Measurements from ENCODE around the gene CTRB1.

Gene CTRB1

GRCh38 chr16:75249441-75249840 lies 30.7 kb downstream of the CTRB1 start:
- H3K27ac Mint-ChIP-seq, result no peak overlapping the region
- DNase-seq, result no peak
- H3K4me3 Mint-ChIP-seq, result no peak overlapping the region
- H3K4me1 Mint-ChIP-seq (ENCODE audit: low read depth), result peaks cover 16% of the 10 kb centered on the region
- H3K36me3 Mint-ChIP-seq (ENCODE audit: low read depth), result no peaks in the 10 kb centered on the region
- no peaks in the 10 kb centered on the region for H3K9me3 Mint-ChIP-seq
- H3K27me3 Mint-ChIP-seq, result peaks cover 41% of the 10 kb centered on the region

GRCh38 chr16:75250089-75250808 lies 31.5 kb downstream of the CTRB1 start:
- Mint-ChIP-seq H3K36me3 (ENCODE audit: low read depth) (no peaks in the 10 kb centered on the region), H3K27ac (no peak overlapping the region), H3K4me1 (ENCODE audit: low read depth) (peaks cover 12% of the 10 kb centered on the region), H3K27me3 (peaks cover 49% of the 10 kb centered on the region), H3K4me3 (peak overlapping the region; percentile 67), H3K9me3 (no peaks in the 10 kb centered on the region)
- DNase-seq, result no peak

GRCh38 chr16:75250809-75251279 lies 32.1 kb downstream of the CTRB1 start:
- Mint-ChIP-seq H3K27ac (no peak overlapping the region), H3K4me1 (ENCODE audit: low read depth) (peaks cover 12% of the 10 kb centered on the region), H3K4me3 (peak overlapping the region; percentile 67), H3K36me3 (ENCODE audit: low read depth) (no peaks in the 10 kb centered on the region), H3K27me3 (peaks cover 50% of the 10 kb centered on the region), H3K9me3 (no peaks in the 10 kb centered on the region)
- DNase-seq, result peak; percentile 55

- no peak within 1 kb of the TSS for H3K27ac Mint-ChIP-seq
- peak; percentile 58 for DNase-seq
- peaks cover 50% of the 10 kb centered on the region for H3K27me3 Mint-ChIP-seq
- H3K9me3 Mint-ChIP-seq, result no peaks in the 10 kb centered on the region
- H3K36me3 Mint-ChIP-seq (ENCODE audit: low read depth), result no peaks in the 10 kb centered on the region
- H3K4me3 Mint-ChIP-seq, result peak within 1 kb of the TSS; percentile 67
- peaks cover 12% of the 10 kb centered on the region for H3K4me1 Mint-ChIP-seq (ENCODE audit: low read depth)
These were observed 32.7 kb downstream of the CTRB1 start, which contains the start of gene BCAR1 for GRCh38 chr16:75251280-75252048. BCAR1 (minus strand) TSS chr16:75251624; CDS start chr16:75251482, 142 bp downstream.

- Mint-ChIP-seq H3K27ac (no peak overlapping the region), H3K36me3 (ENCODE audit: low read depth) (no peaks in the 10 kb centered on the region), H3K9me3 (no peaks in the 10 kb centered on the region), H3K4me1 (ENCODE audit: low read depth) (peaks cover 12% of the 10 kb centered on the region), H3K27me3 (peaks cover 50% of the 10 kb centered on the region), H3K4me3 (peak overlapping the region; percentile 57)
- DNase-seq, result no peak
These were observed 33.5 kb downstream of the CTRB1 start for GRCh38 chr16:75252049-75252864.

- no peaks in the 10 kb centered on the region for H3K9me3 Mint-ChIP-seq
- H3K4me1 Mint-ChIP-seq (ENCODE audit: low read depth), result peaks cover 12% of the 10 kb centered on the region
- no peak for DNase-seq
- no peaks in the 10 kb centered on the region for H3K36me3 Mint-ChIP-seq (ENCODE audit: low read depth)
- peaks cover 50% of the 10 kb centered on the region for H3K27me3 Mint-ChIP-seq
- no peak overlapping the region for H3K27ac Mint-ChIP-seq
- H3K4me3 Mint-ChIP-seq, result no peak overlapping the region
These were observed 34.4 kb downstream of the CTRB1 start for GRCh38 chr16:75252946-75253911.

GRCh38 chr16:75254359-75254837 lies 35.6 kb downstream of the CTRB1 start:
- Mint-ChIP-seq H3K27me3 (peaks cover 49% of the 10 kb centered on the region), H3K4me3 (no peak overlapping the region), H3K27ac (no peak overlapping the region), H3K4me1 (ENCODE audit: low read depth) (peaks cover 12% of the 10 kb centered on the region), H3K36me3 (ENCODE audit: low read depth) (no peaks in the 10 kb centered on the region), H3K9me3 (no peaks in the 10 kb centered on the region)
- DNase-seq, result no peak

GRCh38 chr16:75256059-75256571 lies 37.3 kb downstream of the CTRB1 start:
- DNase-seq, result no peak
- Mint-ChIP-seq H3K4me1 (ENCODE audit: low read depth) (peaks cover 6% of the 10 kb centered on the region), H3K4me3 (no peak overlapping the region), H3K36me3 (ENCODE audit: low read depth) (no peaks in the 10 kb centered on the region), H3K9me3 (no peaks in the 10 kb centered on the region), H3K27me3 (peaks cover 37% of the 10 kb centered on the region), H3K27ac (no peak overlapping the region)

GRCh38 chr16:75256696-75257343 lies 38.0 kb downstream of the CTRB1 start:
- H3K4me3 Mint-ChIP-seq, result no peak overlapping the region
- H3K27ac Mint-ChIP-seq, result no peak overlapping the region
- peaks cover 37% of the 10 kb centered on the region for H3K27me3 Mint-ChIP-seq
- peaks cover 4% of the 10 kb centered on the region for H3K4me1 Mint-ChIP-seq (ENCODE audit: low read depth)
- H3K9me3 Mint-ChIP-seq, result no peaks in the 10 kb centered on the region
- no peak for DNase-seq
- H3K36me3 Mint-ChIP-seq (ENCODE audit: low read depth), result no peaks in the 10 kb centered on the region

- peaks cover 37% of the 10 kb centered on the region for H3K27me3 Mint-ChIP-seq
- H3K4me3 Mint-ChIP-seq, result no peak overlapping the region
- H3K4me1 Mint-ChIP-seq (ENCODE audit: low read depth), result no peaks in the 10 kb centered on the region
- no peak for DNase-seq
- H3K27ac Mint-ChIP-seq, result no peak overlapping the region
- no peaks in the 10 kb centered on the region for H3K36me3 Mint-ChIP-seq (ENCODE audit: low read depth)
- no peaks in the 10 kb centered on the region for H3K9me3 Mint-ChIP-seq
These were observed 39.4 kb downstream of the CTRB1 start for GRCh38 chr16:75257886-75258806.

GRCh38 chr16:75258807-75259141 lies 40.0 kb downstream of the CTRB1 start:
- H3K36me3 Mint-ChIP-seq (ENCODE audit: low read depth), result no peaks in the 10 kb centered on the region
- H3K4me1 Mint-ChIP-seq (ENCODE audit: low read depth), result no peaks in the 10 kb centered on the region
- H3K4me3 Mint-ChIP-seq, result no peak overlapping the region
- H3K27me3 Mint-ChIP-seq, result peaks cover 37% of the 10 kb centered on the region
- no peak overlapping the region for H3K27ac Mint-ChIP-seq
- DNase-seq, result no peak
- H3K9me3 Mint-ChIP-seq, result no peaks in the 10 kb centered on the region

GRCh38 chr16:75260851-75261589 lies 42.2 kb downstream of the CTRB1 start:
- Mint-ChIP-seq H3K4me1 (ENCODE audit: low read depth) (peaks cover 8% of the 10 kb centered on the region), H3K4me3 (no peak overlapping the region), H3K27ac (no peak overlapping the region), H3K27me3 (peaks cover 34% of the 10 kb centered on the region), H3K36me3 (ENCODE audit: low read depth) (no peaks in the 10 kb centered on the region), H3K9me3 (no peaks in the 10 kb centered on the region)
- no peak for DNase-seq
